ENCODE results near the gene EVI2B.
"Not testable (repeated sequence)": the region's sequence is repeated elsewhere in the genome, so short reads cannot be mapped to it uniquely, and the experiment has no call there.

EVI2B gene

GRCh38 chr17:31272236-31272635 is 41.6 kb downstream of the EVI2B start:
- no peak for DNase-seq (ENCODE audit: low spot score)

GRCh38 chr17:31269578-31269983 is 44.3 kb downstream of the EVI2B start:
- peak; percentile 72 for DNase-seq (ENCODE audit: low spot score)

- no peak for DNase-seq (ENCODE audit: low spot score)
These were observed 44.7 kb downstream of the EVI2B start for GRCh38 chr17:31269036-31269577.

- DNase-seq (ENCODE audit: low spot score), result no peak
These were observed 47.8 kb downstream of the EVI2B start for GRCh38 chr17:31266042-31266441.

GRCh38 chr17:31262923-31263322 is 50.9 kb downstream of the EVI2B start:
- DNase-seq (ENCODE audit: low spot score), result not testable (repeated sequence)

GRCh38 chr17:31261601-31262000 is 52.3 kb downstream of the EVI2B start:
- no peak for DNase-seq (ENCODE audit: low spot score)

GRCh38 chr17:31260151-31260550 is 53.7 kb downstream of the EVI2B start:
- no peak for DNase-seq (ENCODE audit: low spot score)

GRCh38 chr17:31256936-31257335 is 56.9 kb downstream of the EVI2B start:
- no peak for DNase-seq (ENCODE audit: low spot score)

GRCh38 chr17:31254654-31255053 is 59.2 kb downstream of the EVI2B start:
- no peak for DNase-seq (ENCODE audit: low spot score)

Measured in kidney capillary endothelial cell (primary cell).